HepG2 (cell line): ENCODE measurements around the gene CD19. TPM values are rescaled to one million over a fixed set of nuclear protein-coding genes. Genes with fewer than 3 reads are reported as not detected.
A peak's percentile ranks its signal among the peaks of the same experiment; 100 is the strongest.

Experiments
- AFF4 ChIP-seq: sonication (generic); formaldehyde crosslinking; IDR thresholded peaks from 2 replicates; pipeline ENCODE4 v1.4.0; 2020; ENCODE audit warnings: missing genetic modification reagents
- CBFB ChIP-seq: sonication (generic); formaldehyde crosslinking; IDR thresholded peaks from 2 replicates; pipeline ENCODE4 v1.4.0; 2020; ENCODE audit warnings: missing genetic modification reagents
- FOXP4 ChIP-seq: sonication (generic); formaldehyde crosslinking; IDR thresholded peaks from 2 replicates; pipeline ENCODE4 v1.4.0; 2020; ENCODE audit warnings: missing genetic modification reagents
- GATAD1 ChIP-seq: IDR thresholded peaks from 2 replicates; pipeline ENCODE4 v1.6.1; 2016; ENCODE audit warnings: missing genetic modification reagents, missing compliant biosample characterization
- HDAC1 ChIP-seq: sonication (generic); formaldehyde crosslinking; IDR thresholded peaks from 2 replicates; pipeline ENCODE4 v1.5.1; 2020; ENCODE audit warnings: mild to moderate bottlenecking, missing genetic modification reagents
- MAFK ChIP-seq, 2 experiments: IDR thresholded peaks in 1 of 2; conservative IDR thresholded peaks in 1 of 2; 2 replicates each; pipeline ENCODE4 v1.6.1; 2011; ENCODE audit warnings: improper control_type of control experiment in 2 of 2, low read length in 2 of 2
- NFYB ChIP-seq: sonication (generic); formaldehyde crosslinking; IDR thresholded peaks from 2 replicates; pipeline ENCODE4 v1.4.0; 2020; ENCODE audit warnings: missing genetic modification reagents
- PHF21A ChIP-seq: sonication (generic); formaldehyde crosslinking; IDR thresholded peaks from 2 replicates; pipeline ENCODE4 v1.5.0; 2020; ENCODE audit warnings: mild to moderate bottlenecking, missing genetic modification reagents
- PRMT3 ChIP-seq: sonication (generic); formaldehyde crosslinking; IDR thresholded peaks from 2 replicates; pipeline ENCODE4 v1.8.1; 2022; ENCODE audit warnings: low read depth, mild to moderate bottlenecking, moderate library complexity, missing genetic modification reagents, borderline replicate concordance
- SP140L ChIP-seq: sonication (generic); formaldehyde crosslinking; IDR thresholded peaks from 2 replicates; pipeline ENCODE4 v1.4.0; 2020; ENCODE audit warnings: missing genetic modification reagents, borderline replicate concordance
- ZNF280B ChIP-seq: sonication (generic); formaldehyde crosslinking; IDR thresholded peaks from 2 replicates; pipeline ENCODE4 v1.5.0; 2020; ENCODE audit warnings: missing genetic modification reagents, mild to moderate bottlenecking, borderline replicate concordance
- ZNF281 ChIP-seq: sonication (generic); formaldehyde crosslinking; IDR thresholded peaks from 2 replicates; pipeline ENCODE4 v1.4.0; 2020; ENCODE audit warnings: missing genetic modification reagents, borderline replicate concordance
- ZNF382 ChIP-seq: sonication (generic); formaldehyde crosslinking; IDR thresholded peaks from 2 replicates; pipeline ENCODE4 v1.5.0; 2020; ENCODE audit warnings: missing genetic modification reagents, mild to moderate bottlenecking, borderline replicate concordance
- ZNF552 ChIP-seq: sonication (generic); formaldehyde crosslinking; IDR thresholded peaks from 2 replicates; pipeline ENCODE4 v1.9.0; 2022; ENCODE audit warnings: missing genetic modification reagents, mild to moderate bottlenecking, borderline replicate concordance
- ZNF629 ChIP-seq: sonication (generic); formaldehyde crosslinking; conservative IDR thresholded peaks from 2 replicates; pipeline ENCODE4 v1.5.0; 2020; ENCODE audit warnings: missing genetic modification reagents
- ZNF672 ChIP-seq: sonication (generic); formaldehyde crosslinking; IDR thresholded peaks from 2 replicates; pipeline ENCODE4 v1.8.1; 2022; ENCODE audit warnings: missing genetic modification reagents
- ZNF747 ChIP-seq: sonication (generic); formaldehyde crosslinking; IDR thresholded peaks from 2 replicates; pipeline ENCODE4 v1.8.1; 2023; ENCODE audit warnings: missing genetic modification reagents, mild to moderate bottlenecking, borderline replicate concordance
- ZNF766 ChIP-seq: sonication (generic); formaldehyde crosslinking; IDR thresholded peaks from 2 replicates; pipeline ENCODE4 v1.5.0; 2020; ENCODE audit warnings: missing genetic modification reagents, borderline replicate concordance
- polyA plus RNA-seq, 8 experiments: library from polyadenylated mRNA; depleted of rRNA in 3 of 8; stranded (reverse) in 7 of 8; unstranded in 1 of 8; fragments of >200 nt; fragmentation: Illumina TruSeq in 4 of 8; extraction: Trizol in 4 of 8; gene quantifications; 2 replicates each; pipeline versions ENCODE4 v1.2.1 to v1.2.3, GENCODE V29; 2011 to 2016; ENCODE audit warnings: low read depth in 4 of 8, missing spikeins in 1 of 8, mixed read lengths in 1 of 8; ENCODE audit not compliant: insufficient read depth in 1 of 8
- total RNA-seq, 5 experiments: library from RNA; depleted of rRNA; stranded (reverse); fragments of >200 nt; fragmentation: Illumina TruSeq; extraction: Trizol; gene quantifications; 2 replicates each; pipeline ENCODE4 v1.2.3, GENCODE V29; 2016; ENCODE audit warnings: low read depth in 1 of 5

The CD19 gene
- total and polyA plus RNA-seq, 2 of the 13 experiments (the other 11 are each of a cell fraction or from before 2014, with no cell fraction given): 0.55 to 1.1 TPM

- TF ChIP-seq ZNF629 (CRISPR knock-in tag) (no peak), PHF21A (peak; percentile 76), ZNF281 (CRISPR knock-in tag) (peak; percentile 50), GATAD1 (CRISPR knock-in tag) (no peak), ZNF552 (CRISPR knock-in tag) (peak; percentile 67; the same call in 1 of the 2 replicates), ZNF382 (CRISPR knock-in tag) (no peak), PRMT3 (no peak), SP140L (CRISPR knock-in tag) (no peak), NFYB (CRISPR knock-in tag) (0 out of 2 replicates have a peak, but pooled peaks have one; percentile 39), MAFK (conservative IDR thresholded peaks at IDR 0.05 in 1 of 2, IDR thresholded peaks at IDR 0.05 in 1 of 2; ENCODE audit: low read length in 2 of 2) (peak; percentile 29 to 33; a peak in 3 of 4 replicates), AFF4 (peak; percentile 45; the same call in 1 of the 2 replicates), ZNF766 (no peak), FOXP4 (CRISPR knock-in tag) (peak; percentile 49; the same call in 1 of the 2 replicates), HDAC1 (CRISPR knock-in tag) (peak; percentile 36), ZNF672 (CRISPR knock-in tag) (no peak), CBFB (CRISPR knock-in tag) (no peak), ZNF280B (CRISPR knock-in tag) (no peak; the same call in 1 of the 2 replicates), ZNF747 (CRISPR knock-in tag) (peak; percentile 81; the same call in 1 of the 2 replicates)
These were observed 6.2 kb upstream of the CD19 start (continued) for GRCh38 chr16:28925386-28926228.
